GM13976 (cell line): Measurements from ENCODE around the gene LPIN3.

ENCODE experiments used
- DNase-seq: peaks from one replicate; pipeline ENCODE4 v3.0.0; 2012; ENCODE audit warnings: low spot score
- CTCF ChIP-seq: IDR thresholded peaks from 2 replicates; pipeline ENCODE4 v1.5.1; 2012; ENCODE audit warnings: borderline replicate concordance, mild to moderate bottlenecking; ENCODE audit not compliant: insufficient read depth; ENCODE audit errors: extremely low read depth, missing control alignments, control extremely low read depth
- in situ Hi-C: fragments of 300-500 bp; cut with MboI; formaldehyde crosslinking; loops from one replicate; pipeline ENCODE4 v1.12.0; 2022; ENCODE audit warnings: low sequenced_read_pairs, mixed read lengths, inconsistent platforms; ENCODE audit not compliant: unreplicated experiment

The LPIN3 gene

DNA sequence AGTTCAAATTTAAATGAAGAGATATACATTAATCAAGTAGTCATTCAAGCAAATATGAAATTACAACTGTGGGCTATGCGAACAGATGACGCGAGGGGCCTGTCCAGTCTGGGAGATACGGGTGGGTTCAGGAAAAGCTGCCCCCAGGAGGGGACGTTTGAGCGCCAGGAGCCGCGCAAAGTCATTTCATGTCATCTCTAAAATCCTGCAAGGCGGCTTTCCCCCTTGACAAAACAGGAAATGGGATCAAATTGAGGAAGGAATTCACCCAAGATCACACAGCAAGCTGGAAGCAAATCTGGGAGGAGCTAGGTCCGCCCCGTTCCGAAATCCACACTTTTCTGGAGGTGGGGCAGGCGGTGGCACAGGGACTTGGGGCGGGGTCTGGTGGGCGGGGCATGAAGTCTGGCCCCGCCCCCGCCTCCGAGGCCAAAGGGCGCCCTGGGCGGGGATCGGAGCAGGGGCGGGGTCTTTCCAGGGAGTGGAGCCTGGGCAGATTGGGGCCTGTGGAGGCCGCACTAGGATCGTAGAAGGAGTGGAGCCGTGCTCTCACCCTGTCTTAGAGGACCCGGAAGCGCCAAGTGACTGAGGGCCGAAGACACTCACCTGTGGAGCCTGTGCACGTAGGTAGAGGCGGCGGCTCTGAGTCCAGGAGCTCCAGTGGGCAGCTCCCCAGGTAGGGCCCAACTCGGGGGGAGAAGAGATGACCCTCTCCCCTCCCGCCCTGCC lies at the start of gene LPIN3:
LPIN3 (plus strand) TSS at position 495 of the 729 bp plus-strand sequence. CDS start 4,983 bp downstream, outside the sequence.
- peak; percentile 88 for DNase-seq
- in situ Hi-C loops: loop anchor here (10.0 kb wide), 1 partner anchor 366 kb away; no protein-coding TSS in a partner anchor
- no peak for TF ChIP-seq CTCF

DNA sequence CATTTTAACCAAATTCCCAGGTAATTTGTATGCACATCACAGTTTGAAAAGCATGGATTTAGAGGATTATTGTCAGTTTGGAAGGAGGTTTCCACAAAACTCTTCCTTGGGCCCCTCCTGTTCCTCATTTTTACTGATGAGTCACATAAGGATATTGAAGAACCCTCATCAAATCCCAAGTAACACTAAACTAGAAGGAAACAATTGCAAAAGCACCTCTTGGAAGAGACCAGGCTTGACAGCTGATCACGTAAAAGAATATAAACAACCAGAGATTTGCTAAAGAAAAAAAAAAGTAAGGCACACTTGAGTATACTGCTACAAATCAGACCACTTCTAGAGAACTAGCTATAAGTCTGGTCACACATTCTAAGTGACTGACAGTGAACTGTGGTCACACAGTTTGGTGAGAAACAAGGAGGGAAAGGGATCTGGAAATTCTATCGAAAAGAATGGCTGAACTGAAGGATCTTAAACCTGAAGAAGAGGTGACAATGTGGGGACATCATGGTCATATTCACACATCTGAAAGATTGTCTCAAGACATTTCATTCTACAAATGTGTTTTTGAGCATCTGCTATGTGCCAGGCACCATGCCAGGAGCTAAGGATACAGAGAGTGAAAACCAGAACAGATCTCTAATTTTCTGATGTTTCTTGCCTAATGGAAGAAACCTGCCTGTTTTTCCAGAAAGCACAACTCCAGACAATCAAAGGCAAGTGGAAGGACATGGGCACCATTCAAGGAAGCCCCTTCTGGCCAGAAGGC lies 47.2 kb upstream of the LPIN3 start:
- in situ Hi-C loops: no loop called here
- no peak for TF ChIP-seq CTCF
- no peak for DNase-seq

DNA sequence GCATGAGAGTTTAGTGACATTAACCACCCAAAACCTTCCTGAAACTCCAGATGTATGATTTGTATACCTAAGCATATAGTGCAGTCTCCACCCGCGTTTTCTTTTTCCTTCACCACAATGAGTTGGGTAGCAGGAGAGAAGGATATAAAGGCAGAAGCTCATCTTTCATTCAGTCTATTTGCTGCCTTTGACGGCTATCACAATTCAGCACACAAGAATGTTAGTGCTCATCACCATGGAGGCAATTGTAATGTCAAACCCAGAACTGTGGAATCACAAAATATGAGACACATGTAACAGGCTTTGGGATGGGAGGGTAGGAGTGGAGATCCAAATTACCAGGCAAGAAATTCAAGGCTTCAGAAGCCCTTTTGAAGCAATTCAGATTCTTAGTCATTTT lies 40.7 kb upstream of the LPIN3 start:
- in situ Hi-C loops: no loop called here
- DNase-seq: no peak
- no peak for TF ChIP-seq CTCF

- in situ Hi-C loops: no loop called here
- TF ChIP-seq CTCF: no peak
- no peak for DNase-seq
These were observed 40.2 kb upstream of the LPIN3 start for GRCh38 chr20:41300383-41300782.

DNA sequence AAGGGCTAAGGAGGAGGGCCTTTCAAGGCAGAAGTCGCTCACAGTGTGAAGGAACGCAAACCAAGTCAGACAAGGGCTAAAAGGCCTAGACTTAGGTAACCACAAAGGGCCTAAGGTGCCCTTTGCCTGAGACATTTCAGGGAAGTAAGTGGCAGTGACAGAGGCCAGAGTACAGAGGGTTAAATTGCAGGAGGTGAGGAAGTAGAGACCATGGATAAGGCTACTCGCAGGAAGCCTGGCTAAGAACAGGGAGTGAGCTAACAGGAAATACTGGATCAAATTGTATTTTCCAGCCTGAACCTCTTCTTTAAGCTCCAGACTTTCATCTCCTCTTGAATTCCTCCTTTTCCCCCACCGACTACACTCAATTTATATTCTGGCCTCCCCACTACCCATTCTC lies 39.7 kb upstream of the LPIN3 start:
- no peak for TF ChIP-seq CTCF
- DNase-seq: no peak
- in situ Hi-C loops: no loop called here

DNA sequence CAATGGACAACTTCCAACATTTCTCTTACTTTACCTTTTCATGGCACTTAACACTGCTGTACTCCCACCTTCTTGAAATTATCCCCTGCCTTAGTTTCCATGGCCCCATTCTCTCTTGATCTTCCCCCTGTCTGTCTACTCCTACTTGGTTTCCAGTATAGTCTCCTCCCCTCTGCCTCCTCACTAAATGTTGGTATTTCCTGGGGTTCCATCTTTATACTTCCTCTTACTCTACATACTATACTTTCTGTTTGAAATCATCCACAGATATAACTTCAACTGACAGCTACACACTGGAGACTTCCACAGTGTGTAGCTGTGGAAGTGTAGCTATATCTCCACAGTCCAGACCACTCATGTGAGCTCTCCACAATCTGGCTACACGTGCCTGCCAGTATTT lies 36.6 kb upstream of the LPIN3 start:
- DNase-seq: no peak
- in situ Hi-C loops: no loop called here
- no peak for TF ChIP-seq CTCF
